Measurements from ENCODE around the gene RALBP1. TPM values are rescaled to one million over a fixed set of nuclear protein-coding genes. Genes with fewer than 3 reads are reported as not detected.

RALBP1 gene
- total RNA-seq, 1 experiment from 2014 or later = 40.4 TPM

DNA sequence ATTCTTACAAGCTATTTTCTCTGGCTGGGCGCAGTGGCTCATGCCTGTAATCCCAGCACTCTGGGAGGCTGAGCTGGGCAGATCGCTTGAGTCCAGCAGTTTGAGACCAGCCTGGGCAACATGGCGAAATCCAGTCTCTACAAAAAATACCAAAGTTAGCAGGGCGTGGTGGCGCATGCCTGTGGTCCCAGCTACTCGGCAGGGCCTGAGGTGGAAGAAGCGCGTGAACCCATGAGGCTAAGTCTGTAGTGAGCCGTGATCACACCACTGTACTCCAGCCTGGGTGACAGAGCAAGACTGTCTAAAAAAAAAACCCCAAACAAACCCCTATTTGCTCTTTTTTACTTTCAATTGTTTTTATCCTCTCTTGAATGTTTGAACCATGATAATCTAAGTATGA, 102.0 kb downstream of the RALBP1 start:
- peaks cover 15% of the 10 kb centered on the region; the same call in 1 of the 2 replicates for H3K36me3 ChIP-seq (ENCODE audit: insufficient read depth, low read length)
- DNase-seq = no peak

GRCh38 chr18:9578306-9578705, 103.0 kb downstream of the RALBP1 start:
- Histone ChIP-seq H3K4me1 (ENCODE audit: low read length) (no peaks in the 10 kb centered on the region), H3K9ac (ENCODE audit: low read length) (no peak overlapping the region), H3K27me3 (ENCODE audit: low read length) (no peaks in the 10 kb centered on the region), H3K36me3 (ENCODE audit: insufficient read depth, low read length) (peaks cover 20% of the 10 kb centered on the region; the same call in 1 of the 2 replicates), H4K20me1 (ENCODE audit: insufficient read depth, low read depth, low read length) (no peaks in the 10 kb centered on the region), H3K9me2 (replicated peaks; ENCODE audit: insufficient read depth, low read length) (no peaks in the 10 kb centered on the region), H3K79me2 (ENCODE audit: low read length) (peaks cover 31% of the 10 kb centered on the region), H2AFZ (ENCODE audit: low read length) (no peak overlapping the region), H3K4me2 (ENCODE audit: low read depth, low read length, poor library complexity, severe bottlenecking) (no peak overlapping the region), H3K4me3 (ENCODE audit: low read length) (no peak overlapping the region), H3K27ac (ENCODE audit: low read length) (no peak overlapping the region), H3K9me3 (ENCODE audit: low read length) (no peaks in the 10 kb centered on the region)
- DNase-seq = no peak

More for the DNA sequence above, 102.0 kb downstream of the RALBP1 start:
- no peaks in the 10 kb centered on the region for H4K20me1 ChIP-seq (ENCODE audit: insufficient read depth, low read depth, low read length)
- no peak overlapping the region for H3K9ac ChIP-seq (ENCODE audit: low read length)
- H3K4me3 ChIP-seq (ENCODE audit: low read length) = no peak overlapping the region
- no peaks in the 10 kb centered on the region for H3K4me1 ChIP-seq (ENCODE audit: low read length)
- peaks cover 24% of the 10 kb centered on the region for H3K79me2 ChIP-seq (ENCODE audit: low read length)
- H3K27me3 ChIP-seq (ENCODE audit: low read length) = no peaks in the 10 kb centered on the region
- H3K27ac ChIP-seq (ENCODE audit: low read length) = no peak overlapping the region
- H2AFZ ChIP-seq (ENCODE audit: low read length) = no peak overlapping the region
- H3K9me2 ChIP-seq (replicated peaks; ENCODE audit: insufficient read depth, low read length) = no peaks in the 10 kb centered on the region
- H3K9me3 ChIP-seq (ENCODE audit: low read length) = no peaks in the 10 kb centered on the region
- H3K4me2 ChIP-seq (ENCODE audit: low read depth, low read length, poor library complexity, severe bottlenecking) = no peak overlapping the region

GRCh38 chr18:9581667-9582066, 106.4 kb downstream of the RALBP1 start:
- Histone ChIP-seq H4K20me1 (ENCODE audit: insufficient read depth, low read depth, low read length) (no peaks in the 10 kb centered on the region), H3K27ac (ENCODE audit: low read length) (no peak overlapping the region), H3K9me2 (replicated peaks; ENCODE audit: insufficient read depth, low read length) (no peaks in the 10 kb centered on the region), H3K4me3 (ENCODE audit: low read length) (no peak overlapping the region), H3K36me3 (ENCODE audit: insufficient read depth, low read length) (peaks cover 23% of the 10 kb centered on the region; the same call in 1 of the 2 replicates), H3K9ac (ENCODE audit: low read length) (no peak overlapping the region), H3K9me3 (ENCODE audit: low read length) (no peaks in the 10 kb centered on the region), H3K27me3 (ENCODE audit: low read length) (no peaks in the 10 kb centered on the region), H3K4me1 (ENCODE audit: low read length) (no peaks in the 10 kb centered on the region), H2AFZ (ENCODE audit: low read length) (no peak overlapping the region), H3K79me2 (ENCODE audit: low read length) (peaks cover 35% of the 10 kb centered on the region), H3K4me2 (ENCODE audit: low read depth, low read length, poor library complexity, severe bottlenecking) (no peak overlapping the region)
- DNase-seq = no peak

GRCh38 chr18:9586814-9587213, 111.5 kb downstream of the RALBP1 start:
- Histone ChIP-seq H3K9me3 (ENCODE audit: low read length) (no peaks in the 10 kb centered on the region), H3K36me3 (ENCODE audit: insufficient read depth, low read length) (peaks cover 33% of the 10 kb centered on the region; the same call in 1 of the 2 replicates), H3K4me1 (ENCODE audit: low read length) (no peaks in the 10 kb centered on the region), H3K4me2 (ENCODE audit: low read depth, low read length, poor library complexity, severe bottlenecking) (no peak overlapping the region), H3K9me2 (replicated peaks; ENCODE audit: insufficient read depth, low read length) (no peaks in the 10 kb centered on the region), H3K27me3 (ENCODE audit: low read length) (no peaks in the 10 kb centered on the region), H3K4me3 (ENCODE audit: low read length) (no peak overlapping the region), H2AFZ (ENCODE audit: low read length) (no peak overlapping the region), H4K20me1 (ENCODE audit: insufficient read depth, low read depth, low read length) (no peaks in the 10 kb centered on the region), H3K9ac (ENCODE audit: low read length) (no peak overlapping the region), H3K79me2 (ENCODE audit: low read length) (peaks cover 39% of the 10 kb centered on the region), H3K27ac (ENCODE audit: low read length) (no peak overlapping the region)
- no peak for DNase-seq

Small RNA genes lying within 50 kb of the gene (small RNA-seq; reads per million reads assigned to genes)
- not detected for gene RNU2-27P

Other genes with a start within 250 kb of the RALBP1 start
- 14.6 and 16.0 TPM in 2 replicates for gene TWSG1, start 140.7 kb upstream of the RALBP1 start, total RNA-seq (2014; rRNA removed; shearing (Covaris generic); ENCODE audit: low replicate concordance)
- 28.7 and 52.7 TPM in 2 replicates for gene PPP4R1, start 139.0 kb downstream of the RALBP1 start, total RNA-seq (2014; rRNA removed; shearing (Covaris generic); ENCODE audit: low replicate concordance)
- not detected in 2 replicates for gene RAB31, start 232.8 kb downstream of the RALBP1 start, total RNA-seq (2014; rRNA removed; shearing (Covaris generic); ENCODE audit: low replicate concordance)

Data from Karpas-422 (cell line).